Stimulated activated CD8-positive, alpha-beta memory T cell treated with anti-CD3 and anti-CD28 coated beads, Interleukin-7, amount 100 ng/mL, for 24 hours (primary cell): Measurements from ENCODE around the gene NEDD8.

Experiments
- DNase-seq: peaks from one replicate; pipeline ENCODE4 v3.0.0-alpha.2; 2020; ENCODE audit warnings: low read depth

Gene NEDD8

DNA sequence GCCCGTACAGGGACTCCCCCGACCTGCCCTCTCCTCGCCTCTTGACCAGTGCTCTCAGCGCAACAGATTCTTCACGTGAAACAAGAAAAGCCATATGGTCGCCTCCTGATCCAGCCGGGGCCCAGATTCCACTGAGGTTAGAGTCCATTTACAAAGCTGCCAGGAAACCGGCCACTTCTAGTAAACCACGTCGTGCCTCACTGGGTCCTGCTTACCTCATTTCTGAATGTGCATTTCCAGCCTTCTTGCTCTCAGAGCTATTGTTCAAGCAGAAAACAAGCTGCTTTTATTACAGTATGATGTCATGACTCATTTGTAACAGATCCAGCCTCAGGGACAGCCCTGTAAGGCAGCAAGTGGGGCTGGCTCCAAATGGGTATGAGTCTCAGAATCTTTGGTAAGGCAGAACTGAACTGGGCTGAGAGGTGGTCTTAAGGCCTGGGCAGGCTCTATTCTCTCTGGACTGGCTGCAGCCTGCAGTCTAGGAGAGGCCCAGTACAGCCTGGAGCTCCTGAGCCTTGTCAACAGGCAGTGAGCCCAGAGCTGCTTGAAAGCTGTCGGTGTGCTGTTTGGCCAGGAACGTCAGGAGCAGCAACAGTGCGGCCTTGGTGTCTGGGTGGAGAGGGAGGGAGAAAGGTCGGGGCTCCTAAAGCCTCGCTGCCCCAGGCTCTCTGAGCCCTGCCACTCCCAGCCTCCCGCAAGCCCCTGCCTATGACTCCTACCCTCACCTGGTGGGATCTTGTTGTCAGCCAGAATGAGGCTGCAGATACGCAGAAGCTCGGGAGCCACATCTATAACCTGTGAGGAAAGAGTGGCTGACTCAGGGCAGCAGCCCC lies 52.0 kb downstream of the NEDD8 start:
- no peak for DNase-seq

DNA sequence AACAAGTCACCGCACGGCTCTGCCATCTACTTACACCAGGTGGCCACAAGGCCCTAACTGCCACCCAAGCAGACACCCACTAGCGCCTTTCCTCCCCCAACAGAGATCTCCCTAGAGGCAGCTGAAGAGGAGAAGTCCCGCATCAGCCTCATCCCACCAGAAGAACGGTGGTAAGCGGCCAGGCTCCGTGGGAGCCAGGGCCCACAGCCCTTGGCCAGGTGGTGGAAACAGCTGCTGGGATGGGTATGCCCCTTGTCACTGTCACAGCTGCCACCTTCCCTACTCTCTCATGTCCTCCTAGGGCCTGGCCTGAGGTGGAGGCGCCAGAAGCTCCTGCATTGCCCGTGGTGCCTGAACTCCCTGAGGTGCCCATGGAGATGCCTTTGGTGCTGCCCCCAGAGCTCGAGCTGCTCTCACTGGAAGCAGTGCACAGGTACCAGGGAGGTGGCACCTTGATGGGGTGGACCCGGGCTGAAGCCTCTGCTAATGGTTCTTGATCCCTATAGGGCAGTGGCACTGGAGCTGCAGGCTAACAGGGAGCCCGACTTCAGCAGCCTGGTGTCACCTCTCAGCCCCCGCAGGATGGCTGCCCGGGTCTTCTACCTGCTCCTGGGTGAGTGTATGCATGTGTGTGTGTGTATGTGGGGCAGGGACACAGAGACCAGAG lies 52.7 kb downstream of the NEDD8 start:
- DNase-seq: no peak

DNA sequence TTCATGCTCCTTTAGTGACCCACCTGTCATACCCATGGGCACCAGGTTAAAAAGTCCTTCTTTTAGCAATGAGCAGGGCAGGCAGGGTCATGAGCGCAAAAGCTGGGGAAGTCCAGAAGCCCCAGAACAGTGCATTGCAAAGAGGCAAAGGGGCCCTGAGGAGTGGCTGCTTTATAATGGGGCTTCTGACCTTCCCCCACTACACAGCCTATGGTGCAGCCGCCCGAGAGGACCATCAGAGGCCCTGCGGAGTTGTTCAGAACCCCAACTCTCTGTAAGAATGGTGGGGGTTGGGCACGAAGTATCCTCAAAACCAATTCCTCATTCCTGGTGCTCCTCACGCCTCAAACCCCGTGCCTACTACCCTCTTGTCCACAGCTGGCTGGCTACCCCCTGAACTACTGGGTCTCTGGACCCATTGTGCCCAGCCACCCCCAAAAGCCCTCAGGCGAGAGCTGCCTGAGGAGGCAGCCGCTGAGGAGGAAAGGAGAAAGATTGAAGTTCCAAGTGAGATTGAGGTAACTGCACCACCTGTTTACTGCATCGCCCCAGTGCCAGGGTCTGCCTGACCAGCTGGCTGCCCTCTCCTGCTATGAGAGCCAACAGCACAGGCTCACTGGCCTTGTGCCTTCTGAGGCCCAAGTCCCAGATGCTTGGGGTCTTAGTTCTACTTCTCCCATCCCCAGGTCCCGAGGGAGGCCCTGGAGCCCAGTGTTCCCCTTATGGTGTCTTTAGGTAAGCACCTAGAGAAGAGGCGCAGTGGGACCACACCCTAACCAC lies 53.6 kb downstream of the NEDD8 start:
- no peak for DNase-seq

DNA sequence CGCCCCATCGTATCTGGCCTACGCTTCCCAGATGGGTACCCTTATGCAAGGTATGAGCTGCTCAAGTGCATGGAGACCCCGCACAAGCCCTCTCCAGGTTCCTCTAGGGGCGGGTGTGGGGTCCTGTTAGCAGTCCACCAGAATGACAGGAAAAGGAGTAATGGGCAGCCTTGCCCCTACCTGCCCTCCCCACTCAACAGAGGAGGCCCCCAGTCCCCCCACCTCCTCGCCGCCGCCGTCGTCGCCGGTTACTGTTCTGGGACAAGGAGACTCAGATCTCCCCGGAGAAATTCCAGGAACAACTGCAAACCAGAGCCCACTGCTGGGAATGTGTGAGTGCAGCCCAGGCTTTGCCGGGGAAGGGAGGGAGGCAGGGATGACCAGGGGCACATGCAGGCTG lies 54.3 kb downstream of the NEDD8 start:
- DNase-seq: no peak

DNA sequence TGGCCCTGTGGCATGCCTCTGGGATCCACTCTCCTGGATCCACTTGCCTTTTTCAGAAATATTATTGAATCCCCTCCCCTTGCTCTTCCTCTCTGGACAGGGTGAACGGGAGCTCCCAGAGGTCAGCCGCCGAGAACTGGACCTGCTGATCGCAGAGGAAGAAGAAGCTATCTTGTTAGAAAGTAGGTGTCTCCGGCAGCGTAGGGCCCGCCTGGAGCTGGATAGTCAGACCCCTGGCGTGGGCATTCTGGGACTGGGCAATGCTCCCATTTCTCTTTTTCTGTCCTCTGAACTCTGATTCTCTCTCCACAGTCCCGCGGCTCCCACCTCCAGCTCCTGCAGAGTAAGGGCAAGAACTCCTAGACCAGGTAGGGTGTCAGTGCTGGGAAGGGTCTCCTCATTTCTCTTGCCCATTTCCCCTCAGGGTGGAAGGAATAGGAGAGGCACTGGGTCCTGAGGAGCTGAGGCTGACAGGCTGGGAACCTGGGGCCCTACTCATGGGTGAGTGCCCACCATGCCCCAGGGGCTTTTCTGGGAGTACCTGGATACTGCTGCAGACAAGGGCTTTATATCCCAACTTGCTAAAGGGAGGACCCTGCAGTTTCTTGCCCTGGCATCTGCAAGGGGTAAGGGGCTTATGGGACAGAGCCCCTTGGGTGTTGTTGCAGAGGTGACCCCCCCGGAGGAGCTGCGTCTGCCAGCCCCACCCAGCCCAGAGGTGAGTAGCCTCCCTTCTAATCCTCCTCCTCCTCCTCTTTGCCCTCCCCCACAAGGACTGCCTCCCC lies 54.9 kb downstream of the NEDD8 start:
- DNase-seq: no peak

DNA sequence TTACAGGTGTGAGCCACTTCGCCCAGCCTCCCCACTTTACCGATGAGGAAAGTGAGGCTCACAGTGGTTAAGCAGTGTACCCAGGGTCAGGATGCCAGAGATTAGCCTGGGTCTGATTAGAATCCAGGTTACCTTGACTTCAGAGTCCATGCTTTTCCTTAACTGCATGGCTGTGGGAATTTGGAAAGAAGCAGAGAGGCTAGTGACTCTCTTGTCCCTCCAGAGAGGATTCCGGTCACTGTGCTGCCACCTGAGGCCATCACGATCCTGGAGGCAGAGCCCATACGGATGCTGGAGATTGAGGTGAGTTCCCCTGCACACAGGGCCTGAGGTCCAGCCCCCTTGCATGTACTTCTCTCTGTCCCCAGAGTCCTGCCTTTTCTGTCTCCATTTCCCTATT lies 55.6 kb downstream of the NEDD8 start:
- DNase-seq: no peak

DNA sequence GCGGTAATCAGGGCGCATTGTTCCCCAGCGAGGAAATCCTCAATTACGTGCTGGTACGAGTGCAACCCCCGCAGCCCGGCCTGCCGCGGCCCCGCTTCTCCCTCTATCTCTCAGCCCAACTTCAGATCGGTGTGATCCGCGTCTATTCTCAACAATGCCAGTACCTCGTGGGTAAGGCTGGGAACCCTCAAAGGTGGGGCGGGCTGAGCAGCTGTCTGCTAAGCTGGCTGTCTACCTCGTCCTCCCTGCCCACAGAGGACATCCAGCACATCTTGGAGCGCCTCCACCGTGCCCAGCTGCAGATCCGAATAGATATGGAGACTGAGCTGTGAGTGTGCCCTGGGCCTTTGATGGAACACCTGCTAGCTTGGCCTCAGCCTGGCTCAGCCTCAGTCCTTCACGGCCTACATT lies 59.3 kb downstream of the NEDD8 start:
- no peak for DNase-seq

DNA sequence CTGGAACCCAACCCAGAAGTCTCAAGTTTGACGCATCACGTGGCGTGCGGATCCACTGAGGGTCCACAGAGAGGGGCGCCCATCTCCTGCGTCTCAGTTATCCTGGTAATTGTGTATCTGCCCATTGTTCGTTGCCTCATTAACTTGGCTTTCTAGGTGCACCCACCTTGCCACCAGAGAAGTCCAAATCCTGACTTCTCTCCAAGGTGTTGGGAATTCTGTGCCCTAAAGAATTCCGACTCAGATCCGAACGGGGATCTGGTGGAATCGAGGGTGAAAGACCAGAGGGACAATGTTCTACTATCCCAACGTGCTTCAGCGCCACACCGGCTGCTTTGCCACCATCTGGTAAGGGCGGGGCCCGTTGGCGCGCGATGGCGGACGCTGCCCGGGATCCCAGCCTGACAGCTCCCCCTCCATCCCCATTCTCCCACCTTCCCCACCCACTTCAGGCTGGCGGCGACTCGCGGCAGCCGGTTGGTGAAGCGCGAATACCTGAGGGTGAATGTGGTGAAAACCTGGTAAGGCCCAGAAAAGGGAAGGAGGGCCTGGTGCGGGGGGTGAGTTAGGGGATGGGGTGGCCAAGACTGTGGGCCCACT lies 59.8 kb downstream of the NEDD8 start:
- DNase-seq: no peak

DNA sequence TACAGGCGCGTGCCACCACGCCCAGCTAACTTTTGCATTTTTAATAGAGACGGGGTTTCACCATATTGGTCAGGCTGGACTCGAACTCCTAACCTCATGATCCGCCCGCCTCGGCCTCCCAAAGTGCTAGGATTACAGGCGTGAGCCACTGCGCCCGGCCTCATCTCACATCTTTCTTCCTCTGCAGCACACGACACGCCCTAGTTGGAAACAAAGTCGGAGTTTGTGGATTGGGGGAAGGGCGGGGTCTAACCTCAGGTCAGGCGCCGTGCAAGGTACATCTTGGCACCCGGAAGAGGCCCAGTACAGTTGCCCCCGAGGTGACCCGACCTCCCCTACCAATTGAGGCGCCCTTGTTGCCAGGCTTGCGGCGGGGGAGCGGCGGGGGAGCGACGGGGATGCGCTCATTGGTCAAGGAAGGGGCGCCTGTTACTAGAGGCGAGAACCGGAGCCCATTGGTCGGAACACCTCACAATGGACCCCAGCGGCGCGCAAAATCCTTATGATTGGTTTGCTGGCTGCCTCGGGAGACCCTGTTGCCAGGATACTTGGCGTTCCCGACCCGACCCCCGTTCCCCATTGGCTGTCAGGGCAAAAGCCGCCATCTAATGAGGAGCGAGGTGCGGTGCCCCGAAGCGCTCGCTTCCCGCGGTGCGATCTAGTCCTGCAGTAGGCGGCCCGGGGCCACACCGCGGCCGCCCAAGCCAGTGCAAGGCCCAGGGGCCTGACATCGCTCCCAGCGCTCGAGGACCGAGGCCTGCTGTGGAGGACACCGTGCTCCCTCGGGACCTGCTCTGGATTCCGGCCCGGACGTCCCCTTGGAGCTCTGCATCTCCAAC lies 60.5 kb downstream of the NEDD8 start, which contains the start of gene REC8:
Gene REC8 (plus strand): TSS at position 659 of the 839 bp plus-strand sequence. CDS start 473 bp downstream, outside the sequence.
- DNase-seq: peak; percentile 48

DNA sequence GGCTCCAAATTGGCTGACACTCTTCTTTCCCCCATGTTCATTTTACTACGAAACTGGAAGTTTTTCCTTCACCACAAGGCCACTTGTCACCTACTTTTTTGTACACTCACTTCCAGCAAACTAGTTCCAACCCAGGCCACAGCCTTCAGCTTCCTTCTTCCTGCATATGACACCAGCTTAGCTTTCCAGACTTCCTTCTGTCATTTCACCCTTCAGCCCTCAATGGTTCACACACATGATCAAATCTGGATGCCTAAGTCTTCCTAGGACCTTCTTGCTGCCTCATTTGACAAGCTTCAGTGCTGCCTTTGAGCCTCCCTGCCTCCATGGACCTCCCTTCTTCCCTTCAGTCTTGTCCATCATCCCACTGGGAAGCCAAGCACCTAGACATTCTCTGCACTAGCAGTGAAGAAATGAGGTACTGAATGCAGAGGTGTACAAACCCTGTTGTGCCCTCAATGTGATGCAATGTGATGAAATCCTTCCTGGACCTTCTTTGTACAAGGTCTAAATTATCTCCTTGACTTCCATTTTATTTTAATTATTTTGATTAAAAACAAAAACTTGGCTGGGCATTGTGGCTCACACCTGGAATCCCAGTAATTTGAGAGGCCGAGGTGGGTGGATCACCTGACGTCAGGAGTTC lies 64.6 kb downstream of the NEDD8 start:
- no peak for DNase-seq
